Testis (tissue), 2 donors: ENCODE data around the gene ARHGAP30.

Experiments
- POLR2A ChIP-seq: fragments of 450-650 bp; IDR thresholded peaks from one replicate; pipeline ENCODE4 v1.6.1; 2017; ENCODE audit warnings: antibody characterized with exemption, mild to moderate bottlenecking, moderate library complexity
- TF ChIP-seq, protein P1 (sequence below), 3 experiments: fragments of 450-650 bp in 2 of 3; fragments of 200-600 bp in 1 of 3; sonication (generic) in 1 of 3; IDR thresholded peaks; one replicate each; pipeline ENCODE4 v1.5.1; 2016 to 2019; ENCODE audit warnings: antibody characterized with exemption in 3 of 3, mild to moderate bottlenecking in 2 of 3, moderate library complexity in 1 of 3

DNA sequence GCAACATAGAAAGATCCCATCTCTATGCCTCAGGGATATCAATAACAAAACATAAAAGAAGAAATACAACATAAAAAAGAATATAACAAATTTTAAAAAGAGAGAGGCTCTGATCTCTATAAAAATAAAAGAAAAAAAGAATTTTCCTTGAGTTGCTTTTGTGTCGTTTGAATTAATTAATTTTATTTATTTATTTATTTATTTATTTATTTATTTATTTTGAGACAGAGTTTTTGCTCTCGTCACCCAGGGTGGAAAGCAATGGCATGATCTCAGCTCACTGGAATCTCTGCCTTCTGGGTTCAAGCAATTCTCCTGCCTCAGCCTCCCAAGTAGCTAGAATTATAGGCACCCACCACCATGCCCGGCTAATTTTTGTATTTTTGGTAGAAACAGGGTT lies 57.3 kb downstream of the ARHGAP30 start:
- no peak for TF ChIP-seq POLR2A
- TF ChIP-seq, protein P1, sequence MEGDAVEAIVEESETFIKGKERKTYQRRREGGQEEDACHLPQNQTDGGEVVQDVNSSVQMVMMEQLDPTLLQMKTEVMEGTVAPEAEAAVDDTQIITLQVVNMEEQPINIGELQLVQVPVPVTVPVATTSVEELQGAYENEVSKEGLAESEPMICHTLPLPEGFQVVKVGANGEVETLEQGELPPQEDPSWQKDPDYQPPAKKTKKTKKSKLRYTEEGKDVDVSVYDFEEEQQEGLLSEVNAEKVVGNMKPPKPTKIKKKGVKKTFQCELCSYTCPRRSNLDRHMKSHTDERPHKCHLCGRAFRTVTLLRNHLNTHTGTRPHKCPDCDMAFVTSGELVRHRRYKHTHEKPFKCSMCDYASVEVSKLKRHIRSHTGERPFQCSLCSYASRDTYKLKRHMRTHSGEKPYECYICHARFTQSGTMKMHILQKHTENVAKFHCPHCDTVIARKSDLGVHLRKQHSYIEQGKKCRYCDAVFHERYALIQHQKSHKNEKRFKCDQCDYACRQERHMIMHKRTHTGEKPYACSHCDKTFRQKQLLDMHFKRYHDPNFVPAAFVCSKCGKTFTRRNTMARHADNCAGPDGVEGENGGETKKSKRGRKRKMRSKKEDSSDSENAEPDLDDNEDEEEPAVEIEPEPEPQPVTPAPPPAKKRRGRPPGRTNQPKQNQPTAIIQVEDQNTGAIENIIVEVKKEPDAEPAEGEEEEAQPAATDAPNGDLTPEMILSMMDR (IDR thresholded peaks at IDR 0.05) = no peak
